ENCODE data around the gene GPR137. TPM values are rescaled to one million over a fixed set of nuclear protein-coding genes. Genes with fewer than 3 reads are reported as not detected.

GPR137 gene
- polyA plus RNA-seq, 3 donors: 7.8 to 21.0 (median 9.3) TPM

DNA sequence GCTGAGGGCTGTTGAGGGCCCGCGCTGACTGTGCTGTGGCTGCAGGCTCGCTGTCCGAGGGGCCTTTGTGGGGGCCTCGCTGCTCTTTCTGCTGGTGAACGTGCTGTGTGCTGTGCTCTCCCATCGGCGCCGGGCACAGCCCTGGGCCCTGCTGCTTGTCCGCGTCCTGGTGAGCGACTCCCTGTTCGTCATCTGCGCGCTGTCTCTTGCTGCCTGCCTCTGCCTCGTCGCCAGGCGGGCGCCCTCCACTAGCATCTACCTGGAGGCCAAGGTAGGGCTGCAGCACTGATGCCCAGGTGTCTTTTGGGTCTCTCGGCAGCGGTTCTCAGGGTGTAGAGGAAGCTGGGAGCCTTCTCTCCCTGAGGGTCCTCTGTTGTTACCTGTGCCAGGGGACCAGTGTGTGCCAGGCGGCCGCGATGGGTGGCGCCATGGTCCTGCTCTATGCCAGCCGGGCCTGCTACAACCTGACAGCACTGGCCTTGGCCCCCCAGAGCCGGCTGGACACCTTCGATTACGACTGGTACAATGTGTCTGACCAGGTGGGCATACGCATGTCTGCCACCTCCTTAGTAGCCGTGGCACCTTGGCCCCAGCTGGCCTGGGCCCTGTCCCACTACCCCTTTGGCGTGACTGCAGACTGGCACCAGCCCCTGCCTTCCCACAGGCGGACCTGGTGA lies 2.2 kb downstream of the GPR137 start:
- H3K9me3 Mint-ChIP-seq: peaks cover 0 to 8% (median 3%) of the 10 kb centered on the region in 7 donors
- 97% methylated on average over 23 of the region's 33 CpGs for WGBS (ENCODE audit: insufficient coverage)
- no peak overlapping the region for H3K27ac Mint-ChIP-seq
- TF ChIP-seq, protein P1, sequence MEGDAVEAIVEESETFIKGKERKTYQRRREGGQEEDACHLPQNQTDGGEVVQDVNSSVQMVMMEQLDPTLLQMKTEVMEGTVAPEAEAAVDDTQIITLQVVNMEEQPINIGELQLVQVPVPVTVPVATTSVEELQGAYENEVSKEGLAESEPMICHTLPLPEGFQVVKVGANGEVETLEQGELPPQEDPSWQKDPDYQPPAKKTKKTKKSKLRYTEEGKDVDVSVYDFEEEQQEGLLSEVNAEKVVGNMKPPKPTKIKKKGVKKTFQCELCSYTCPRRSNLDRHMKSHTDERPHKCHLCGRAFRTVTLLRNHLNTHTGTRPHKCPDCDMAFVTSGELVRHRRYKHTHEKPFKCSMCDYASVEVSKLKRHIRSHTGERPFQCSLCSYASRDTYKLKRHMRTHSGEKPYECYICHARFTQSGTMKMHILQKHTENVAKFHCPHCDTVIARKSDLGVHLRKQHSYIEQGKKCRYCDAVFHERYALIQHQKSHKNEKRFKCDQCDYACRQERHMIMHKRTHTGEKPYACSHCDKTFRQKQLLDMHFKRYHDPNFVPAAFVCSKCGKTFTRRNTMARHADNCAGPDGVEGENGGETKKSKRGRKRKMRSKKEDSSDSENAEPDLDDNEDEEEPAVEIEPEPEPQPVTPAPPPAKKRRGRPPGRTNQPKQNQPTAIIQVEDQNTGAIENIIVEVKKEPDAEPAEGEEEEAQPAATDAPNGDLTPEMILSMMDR (IDR thresholded peaks at IDR 0.05): no peak
- H3K27me3 ChIP-seq (ENCODE audit: control insufficient read depth in 2 of 2, insufficient read depth in 2 of 2, low read length in 2 of 2): peaks cover 15 to 23% of the 10 kb centered on the region in 2 donors
- H3K9me3 ChIP-seq (replicated peaks in 1 of 2; ENCODE audit: control insufficient read depth in 1 of 2, insufficient read depth in 1 of 2, low read length in 2 of 2): peaks cover 4 to 11% of the 10 kb centered on the region in 2 donors
- peaks cover 25% of the 10 kb centered on the region for H3K4me1 Mint-ChIP-seq
- H3K9ac ChIP-seq (ENCODE audit: insufficient read depth, low read length, poor library complexity, severe bottlenecking): no peak overlapping the region
- H3K27me3 Mint-ChIP-seq (ENCODE audit: low read depth in 3 of 3): peaks cover 24 to 41% (median 26%) of the 10 kb centered on the region in 3 donors
- no peak overlapping the region for H3K4me3 Mint-ChIP-seq
- no peaks in the 10 kb centered on the region for H4K20me1 ChIP-seq (ENCODE audit: insufficient read depth, low read length)
- peaks cover 5% of the 10 kb centered on the region for H3K79me2 ChIP-seq (ENCODE audit: insufficient read depth, low read length)
- H3K4me2 ChIP-seq (replicated peaks; ENCODE audit: extremely low read depth, low read length, poor library complexity, severe bottlenecking): no peak overlapping the region
- H3K4me3 ChIP-seq (replicated peaks in 1 of 3; ENCODE audit: low read depth in 2 of 3, low read length in 3 of 3): no peak overlapping the region
- H3K27ac ChIP-seq (ENCODE audit: low read depth in 1 of 2, low read length in 2 of 2): no peak overlapping the region
- no peak for DNase-seq
- no peaks in the 10 kb centered on the region for H3K36me3 ChIP-seq (replicated peaks in 1 of 2; ENCODE audit: control insufficient read depth in 1 of 2, insufficient read depth in 2 of 2, low read length in 2 of 2)
- peaks cover 5 to 11% of the 10 kb centered on the region in 2 donors for H3K36me3 Mint-ChIP-seq
- intact Hi-C loops (cut with micrococcal nuclease): loop anchor here in 1 of 2 donors (5.0 kb wide), 1 partner anchor 36 kb away; the partner anchor contains the start of gene PLCB3
- H3K4me1 ChIP-seq (ENCODE audit: control insufficient read depth in 1 of 2, insufficient read depth in 2 of 2, low read length in 2 of 2): peaks cover 25 to 39% of the 10 kb centered on the region in 2 donors
- no peak overlapping the region for H2AFZ ChIP-seq (ENCODE audit: insufficient read depth, low read depth, low read length, poor library complexity, severe bottlenecking)

DNA sequence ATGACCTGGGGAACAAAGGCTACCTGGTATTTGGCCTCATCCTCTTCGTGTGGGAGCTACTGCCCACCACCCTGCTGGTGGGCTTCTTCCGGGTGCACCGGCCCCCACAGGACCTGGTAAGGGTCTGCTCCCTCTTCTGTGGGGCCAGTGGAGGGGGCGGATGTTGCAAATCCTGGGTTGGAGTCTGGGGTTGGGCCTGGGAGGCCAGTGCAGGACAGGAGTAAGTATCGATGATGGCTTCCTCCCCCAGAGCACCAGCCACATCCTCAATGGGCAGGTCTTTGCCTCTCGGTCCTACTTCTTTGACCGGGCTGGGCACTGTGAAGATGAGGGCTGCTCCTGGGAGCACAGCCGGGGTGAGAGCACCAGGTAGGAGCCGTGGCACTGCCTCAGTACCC lies 2.7 kb downstream of the GPR137 start:
- no peak overlapping the region for H3K27ac Mint-ChIP-seq

More for the DNA sequence above, 2.7 kb downstream of the GPR137 start:
- Histone ChIP-seq H3K4me2 (replicated peaks; ENCODE audit: extremely low read depth, low read length, poor library complexity, severe bottlenecking) (no peak overlapping the region), H4K20me1 (ENCODE audit: insufficient read depth, low read length) (no peaks in the 10 kb centered on the region), H2AFZ (ENCODE audit: insufficient read depth, low read depth, low read length, poor library complexity, severe bottlenecking) (no peak overlapping the region), H3K79me2 (ENCODE audit: insufficient read depth, low read length) (peaks cover 5% of the 10 kb centered on the region), H3K4me1 (ENCODE audit: control insufficient read depth in 1 of 2, insufficient read depth in 2 of 2, low read length in 2 of 2) (peaks cover 25 to 36% of the 10 kb centered on the region in 2 donors), H3K9ac (ENCODE audit: insufficient read depth, low read length, poor library complexity, severe bottlenecking) (no peak overlapping the region), H3K9me3 (replicated peaks in 1 of 2; ENCODE audit: control insufficient read depth in 1 of 2, insufficient read depth in 1 of 2, low read length in 2 of 2) (peaks cover 4 to 16% of the 10 kb centered on the region in 2 donors), H3K36me3 (replicated peaks in 1 of 2; ENCODE audit: control insufficient read depth in 1 of 2, insufficient read depth in 2 of 2, low read length in 2 of 2) (no peaks in the 10 kb centered on the region), H3K27ac (ENCODE audit: low read depth in 1 of 2, low read length in 2 of 2) (no peak overlapping the region), H3K27me3 (ENCODE audit: control insufficient read depth in 2 of 2, insufficient read depth in 2 of 2, low read length in 2 of 2) (peaks cover 20 to 28% of the 10 kb centered on the region in 2 donors), H3K4me3 (replicated peaks in 1 of 3; ENCODE audit: low read depth in 2 of 3, low read length in 3 of 3) (no peak overlapping the region)
- Mint-ChIP-seq H3K4me1 (peaks cover 22% of the 10 kb centered on the region), H3K9me3 (peaks cover 0 to 8% (median 3%) of the 10 kb centered on the region in 7 donors), H3K27me3 (ENCODE audit: low read depth in 3 of 3) (peaks cover 29 to 46% (median 31%) of the 10 kb centered on the region in 3 donors), H3K4me3 (no peak overlapping the region), H3K36me3 (peaks cover 5 to 11% of the 10 kb centered on the region in 2 donors)
- 100% methylated on average over 2 of the region's 9 CpGs for WGBS (ENCODE audit: insufficient coverage)
- no peak for DNase-seq
- TF ChIP-seq, protein P1 (IDR thresholded peaks at IDR 0.05): no peak
- intact Hi-C loops (cut with micrococcal nuclease): loop anchor here in 1 of 2 donors (5.0 kb wide), 1 partner anchor 36 kb away; the partner anchor contains the start of gene PLCB3
